HepG2 (cell line): Measurements from ENCODE around the gene UBALD1. TPM values are rescaled to one million over a fixed set of nuclear protein-coding genes. Genes with fewer than 3 reads are reported as not detected.

Source experiments
- ETV5 ChIP-seq: IDR thresholded peaks from 2 replicates; pipeline ENCODE4 v1.6.1; 2018; ENCODE audit warnings: missing biosample characterization, missing genetic modification reagents, inconsistent platforms, borderline replicate concordance
- KLF12 ChIP-seq: sonication (generic); formaldehyde crosslinking; IDR thresholded peaks from 2 replicates; pipeline ENCODE4 v1.4.0; 2020; ENCODE audit warnings: missing genetic modification reagents, borderline replicate concordance
- MBNL3 ChIP-seq: fragments of 250-450 bp; sonication (Bioruptor Pico); conservative IDR thresholded peaks from 2 replicates; pipeline ENCODE4 v1.8.0; 2022; ENCODE audit warnings: mild to moderate bottlenecking, inconsistent platforms
- MED13 ChIP-seq: sonication (generic); formaldehyde crosslinking; IDR thresholded peaks from 2 replicates; pipeline ENCODE4 v1.5.0; 2020; ENCODE audit warnings: missing genetic modification reagents
- NFE2L2 ChIP-seq: fragments of 150-350 bp; IDR thresholded peaks from 2 replicates; pipeline ENCODE4 v1.6.1; 2014; ENCODE audit warnings: low read length
- RBM22 ChIP-seq: fragments of 200-400 bp; formaldehyde crosslinking; optimal IDR thresholded peaks from 2 replicates; pipeline ENCODE3; 2017; ENCODE audit warnings: mild to moderate bottlenecking, low read length, moderate library complexity
- RELA ChIP-seq: sonication (generic); formaldehyde crosslinking; IDR thresholded peaks from 2 replicates; pipeline ENCODE4 v1.4.0; 2020; ENCODE audit warnings: missing genetic modification reagents
- SAFB2 ChIP-seq: sonication (generic); formaldehyde crosslinking; IDR thresholded peaks from 2 replicates; pipeline ENCODE4 v1.5.1; 2020; ENCODE audit warnings: missing genetic modification reagents, low read depth, mild to moderate bottlenecking, borderline replicate concordance
- SKIL ChIP-seq: sonication (generic); formaldehyde crosslinking; IDR thresholded peaks from 2 replicates; pipeline ENCODE4 v1.8.0; 2022; ENCODE audit warnings: missing genetic modification reagents, mild to moderate bottlenecking, moderate library complexity, borderline replicate concordance
- SMARCE1 ChIP-seq: fragments of 450-650 bp; IDR thresholded peaks from 2 replicates; pipeline ENCODE4 v1.6.1; 2017; ENCODE audit warnings: borderline replicate concordance
- SOX13 ChIP-seq, 3 experiments: fragments of 450-650 bp in 1 of 3; sonication (generic) in 1 of 3; formaldehyde crosslinking in 1 of 3; IDR thresholded peaks in 2 of 3; conservative IDR thresholded peaks in 1 of 3; 2 replicates each; pipeline versions ENCODE4 v1.5.0 to v1.6.1; 2016 to 2020; ENCODE audit warnings: antibody characterized with exemption in 1 of 3, mild to moderate bottlenecking in 1 of 3, missing compliant biosample characterization in 1 of 3, missing genetic modification reagents in 1 of 3, moderate library complexity in 1 of 3
- SRF ChIP-seq: IDR thresholded peaks from 2 replicates; pipeline ENCODE4 v1.6.1; 2011; ENCODE audit warnings: mild to moderate bottlenecking, low read depth, low read length, moderate library complexity
- SUZ12 ChIP-seq: fragments of 150-350 bp; IDR thresholded peaks from 2 replicates; pipeline ENCODE4 v1.6.1; 2014; ENCODE audit warnings: low read depth, low read length
- ZMAT5 ChIP-seq: sonication (generic); formaldehyde crosslinking; IDR thresholded peaks from 2 replicates; pipeline ENCODE4 v1.5.0; 2020; ENCODE audit warnings: mild to moderate bottlenecking, low read depth, missing genetic modification reagents, borderline replicate concordance
- ZNF180 ChIP-seq: sonication (generic); formaldehyde crosslinking; IDR thresholded peaks from 2 replicates; pipeline ENCODE4 v1.4.0; 2020; ENCODE audit warnings: low read depth, missing genetic modification reagents, borderline replicate concordance
- ZNF496 ChIP-seq: sonication (generic); formaldehyde crosslinking; IDR thresholded peaks from 2 replicates; pipeline ENCODE4 v1.8.1; 2023; ENCODE audit warnings: mild to moderate bottlenecking, moderate library complexity, missing genetic modification reagents; ENCODE audit not compliant: insufficient replicate concordance
- ZNF747 ChIP-seq: sonication (generic); formaldehyde crosslinking; IDR thresholded peaks from 2 replicates; pipeline ENCODE4 v1.8.1; 2023; ENCODE audit warnings: missing genetic modification reagents, mild to moderate bottlenecking, borderline replicate concordance
- polyA plus RNA-seq, 8 experiments: library from polyadenylated mRNA; depleted of rRNA in 3 of 8; stranded (reverse) in 7 of 8; unstranded in 1 of 8; fragments of >200 nt; fragmentation: Illumina TruSeq in 4 of 8; extraction: Trizol in 4 of 8; gene quantifications; 2 replicates each; pipeline versions ENCODE4 v1.2.1 to v1.2.3, GENCODE V29; 2011 to 2016; ENCODE audit warnings: low read depth in 4 of 8, missing spikeins in 1 of 8, mixed read lengths in 1 of 8; ENCODE audit not compliant: insufficient read depth in 1 of 8
- total RNA-seq, 5 experiments: library from RNA; depleted of rRNA; stranded (reverse); fragments of >200 nt; fragmentation: Illumina TruSeq; extraction: Trizol; gene quantifications; 2 replicates each; pipeline ENCODE4 v1.2.3, GENCODE V29; 2016; ENCODE audit warnings: low read depth in 1 of 5
- TF ChIP-seq, protein P1 (sequence below): sonication (generic); formaldehyde crosslinking; IDR thresholded peaks from 2 replicates; pipeline ENCODE4 v1.4.0; 2020; ENCODE audit warnings: mild to moderate bottlenecking, missing genetic modification reagents
- TF ChIP-seq, protein P2 (sequence below): sonication (generic); formaldehyde crosslinking; IDR thresholded peaks from 2 replicates; pipeline ENCODE4; 2020; ENCODE audit warnings: missing genetic modification reagents, mild to moderate bottlenecking, borderline replicate concordance
- TF ChIP-seq, protein P3 (sequence below): IDR thresholded peaks from 2 replicates; pipeline ENCODE4 v1.6.1; 2016; ENCODE audit warnings: mild to moderate bottlenecking, missing biosample characterization, missing genetic modification reagents
- TF ChIP-seq, protein P4 (sequence below): sonication (generic); formaldehyde crosslinking; IDR thresholded peaks from 2 replicates; pipeline ENCODE4 v1.4.0; 2020; ENCODE audit warnings: mild to moderate bottlenecking, missing genetic modification reagents

Gene UBALD1
- total and polyA plus RNA-seq, 2 of the 13 experiments (the other 11 are each of a cell fraction or from before 2014, with no cell fraction given), result 6.8 to 12.3 TPM

DNA sequence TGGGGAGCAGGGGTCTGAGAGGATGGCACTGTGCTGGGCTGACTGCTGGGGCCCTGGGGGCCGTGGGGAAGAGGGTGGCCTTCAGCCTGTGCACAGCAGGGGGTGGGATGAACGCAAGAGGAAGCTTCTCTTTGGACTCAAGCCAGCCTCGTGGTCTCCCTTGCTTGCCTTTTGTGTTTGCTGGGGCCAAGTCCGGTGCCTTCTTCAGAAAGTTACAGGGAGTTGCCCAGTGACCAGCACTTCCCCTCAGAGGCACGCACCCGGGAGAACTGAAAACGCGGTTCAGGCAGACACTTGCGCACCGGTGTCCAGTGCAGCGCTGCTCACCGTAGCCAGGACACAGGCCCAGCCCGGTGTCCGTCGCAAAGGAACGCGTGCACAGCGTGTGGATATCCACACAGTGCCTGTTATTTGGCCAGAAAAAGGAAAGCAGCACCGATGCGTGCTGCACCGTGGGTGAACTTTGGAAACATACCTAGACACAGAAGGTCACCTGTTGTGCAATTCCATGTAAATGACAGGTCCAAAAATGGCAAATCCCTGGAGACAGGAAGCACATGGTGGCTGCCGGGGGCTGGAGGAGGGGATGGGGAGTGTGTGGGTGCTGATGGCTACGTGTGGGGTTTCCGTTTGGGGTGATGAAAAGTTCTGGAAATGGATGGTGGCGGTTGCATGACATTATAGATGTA is 49.2 kb upstream of the UBALD1 start (continued):
- TF ChIP-seq ZMAT5, result no peak
- TF ChIP-seq ZNF496 (CRISPR knock-in tag), result no peak
- TF ChIP-seq RBM22, result peak; percentile 50
- TF ChIP-seq, protein P1, sequence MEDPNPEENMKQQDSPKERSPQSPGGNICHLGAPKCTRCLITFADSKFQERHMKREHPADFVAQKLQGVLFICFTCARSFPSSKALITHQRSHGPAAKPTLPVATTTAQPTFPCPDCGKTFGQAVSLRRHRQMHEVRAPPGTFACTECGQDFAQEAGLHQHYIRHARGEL (CRISPR knock-in tag), result no peak
- TF ChIP-seq MBNL3 (CRISPR knock-in tag), result no peak
- TF ChIP-seq, protein P2, sequence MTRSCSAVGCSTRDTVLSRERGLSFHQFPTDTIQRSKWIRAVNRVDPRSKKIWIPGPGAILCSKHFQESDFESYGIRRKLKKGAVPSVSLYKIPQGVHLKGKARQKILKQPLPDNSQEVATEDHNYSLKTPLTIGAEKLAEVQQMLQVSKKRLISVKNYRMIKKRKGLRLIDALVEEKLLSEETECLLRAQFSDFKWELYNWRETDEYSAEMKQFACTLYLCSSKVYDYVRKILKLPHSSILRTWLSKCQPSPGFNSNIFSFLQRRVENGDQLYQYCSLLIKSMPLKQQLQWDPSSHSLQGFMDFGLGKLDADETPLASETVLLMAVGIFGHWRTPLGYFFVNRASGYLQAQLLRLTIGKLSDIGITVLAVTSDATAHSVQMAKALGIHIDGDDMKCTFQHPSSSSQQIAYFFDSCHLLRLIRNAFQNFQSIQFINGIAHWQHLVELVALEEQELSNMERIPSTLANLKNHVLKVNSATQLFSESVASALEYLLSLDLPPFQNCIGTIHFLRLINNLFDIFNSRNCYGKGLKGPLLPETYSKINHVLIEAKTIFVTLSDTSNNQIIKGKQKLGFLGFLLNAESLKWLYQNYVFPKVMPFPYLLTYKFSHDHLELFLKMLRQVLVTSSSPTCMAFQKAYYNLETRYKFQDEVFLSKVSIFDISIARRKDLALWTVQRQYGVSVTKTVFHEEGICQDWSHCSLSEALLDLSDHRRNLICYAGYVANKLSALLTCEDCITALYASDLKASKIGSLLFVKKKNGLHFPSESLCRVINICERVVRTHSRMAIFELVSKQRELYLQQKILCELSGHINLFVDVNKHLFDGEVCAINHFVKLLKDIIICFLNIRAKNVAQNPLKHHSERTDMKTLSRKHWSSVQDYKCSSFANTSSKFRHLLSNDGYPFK (CRISPR knock-in tag), result peak; percentile 63; the same call in 1 of the 2 replicates
- TF ChIP-seq SUZ12, result no peak
- peak; percentile 86 for TF ChIP-seq SKIL
- TF ChIP-seq ZNF180, result 0 out of 2 replicates have a peak, but pooled peaks have one; percentile 63
- TF ChIP-seq NFE2L2, result no peak
- TF ChIP-seq, protein P3, sequence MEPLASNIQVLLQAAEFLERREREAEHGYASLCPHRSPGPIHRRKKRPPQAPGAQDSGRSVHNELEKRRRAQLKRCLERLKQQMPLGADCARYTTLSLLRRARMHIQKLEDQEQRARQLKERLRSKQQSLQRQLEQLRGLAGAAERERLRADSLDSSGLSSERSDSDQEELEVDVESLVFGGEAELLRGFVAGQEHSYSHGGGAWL (CRISPR knock-in tag), result peak; percentile 96
- no peak for TF ChIP-seq SMARCE1
- TF ChIP-seq, protein P4, sequence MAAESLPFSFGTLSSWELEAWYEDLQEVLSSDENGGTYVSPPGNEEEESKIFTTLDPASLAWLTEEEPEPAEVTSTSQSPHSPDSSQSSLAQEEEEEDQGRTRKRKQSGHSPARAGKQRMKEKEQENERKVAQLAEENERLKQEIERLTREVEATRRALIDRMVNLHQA (CRISPR knock-in tag), result no peak
- peak; percentile 76; the same call in 1 of the 2 replicates for TF ChIP-seq MED13 (CRISPR knock-in tag)
- peak; percentile 86 for TF ChIP-seq KLF12 (CRISPR knock-in tag)
- 0 out of 2 replicates have a peak, but pooled peaks have one; percentile 34 for TF ChIP-seq SAFB2 (CRISPR knock-in tag)
- TF ChIP-seq ETV5 (CRISPR knock-in tag), result peak; percentile 87
- peak; percentile 99 for TF ChIP-seq SRF
- peak; percentile 70; the same call in 1 of the 2 replicates for TF ChIP-seq SOX13 (IDR thresholded peaks at IDR 0.05)
- peak in 1 of 2 experiments; percentile 77; a peak in 2 of 4 replicates for TF ChIP-seq SOX13 (CRISPR knock-in tag; conservative IDR thresholded peaks at IDR 0.05 in 1 of 2, IDR thresholded peaks at IDR 0.05 in 1 of 2)
- TF ChIP-seq RELA (CRISPR knock-in tag), result no peak
- peak; percentile 96 for TF ChIP-seq ZNF747 (CRISPR knock-in tag)
